Measurements from ENCODE around the gene FHAD1. TPM values are rescaled to one million over a fixed set of nuclear protein-coding genes. Genes with fewer than 3 reads are reported as not detected.

FHAD1 gene
- total and polyA plus RNA-seq, 4 donors: under 0.01 to 0.13 (median 0.05) TPM; not detected in 1

GRCh38 chr1:15212216-15212953, 34.6 kb upstream of the FHAD1 start:
- Histone ChIP-seq H3K27me3 (ENCODE audit: control insufficient read depth in 4 of 4, insufficient read depth in 4 of 4, low read length in 3 of 4) (no peaks in the 10 kb centered on the region), H3K9ac (ENCODE audit: low read depth in 1 of 2, low read length in 2 of 2) (no peak overlapping the region), H3K4me1 (ENCODE audit: control insufficient read depth in 4 of 4, insufficient read depth in 4 of 4, low read length in 3 of 4) (peaks cover 0 to 7% (median 2%) of the 10 kb centered on the region in 4 donors), H3K4me3 (ENCODE audit: low read depth in 1 of 3, low read length in 3 of 3) (no peak overlapping the region), H3K9me3 (ENCODE audit: control insufficient read depth in 4 of 4, low read length in 3 of 4) (no peaks in the 10 kb centered on the region), H3K36me3 (ENCODE audit: control insufficient read depth in 4 of 4, insufficient read depth in 3 of 4, low read depth in 1 of 4, low read length in 3 of 4) (no peaks in the 10 kb centered on the region), H3K27ac (ENCODE audit: low read depth in 1 of 2, low read length in 2 of 2) (peak overlapping the region; percentile 26 to 37)
- TF ChIP-seq FOXA2 (IDR thresholded peaks at IDR 0.05) (no peak), HNF4A (conservative IDR thresholded peaks at IDR 0.05) (no peak), FOXA1 (IDR thresholded peaks at IDR 0.05) (no peak), RAD21 (IDR thresholded peaks at IDR 0.05) (no peak), RXRA (IDR thresholded peaks at IDR 0.05) (no peak), EGR1 (IDR thresholded peaks at IDR 0.05; ENCODE audit: low read depth in 2 of 2) (no peak), JUND (IDR thresholded peaks at IDR 0.05) (no peak), SP1 (IDR thresholded peaks at IDR 0.05) (no peak), ZBTB33 (IDR thresholded peaks at IDR 0.05) (no peak)
- DNase-seq (ENCODE audit: low spot score): no peak
- 84% methylated on average over 17 of the region's 17 CpGs for WGBS

GRCh38 chr1:15212954-15213291, 34.1 kb upstream of the FHAD1 start:
- no peak overlapping the region for H3K4me3 ChIP-seq (ENCODE audit: low read depth in 1 of 3, low read length in 3 of 3)
- no peaks in the 10 kb centered on the region for H3K36me3 ChIP-seq (ENCODE audit: control insufficient read depth in 4 of 4, insufficient read depth in 3 of 4, low read depth in 1 of 4, low read length in 3 of 4)
- H3K4me1 ChIP-seq (ENCODE audit: control insufficient read depth in 4 of 4, insufficient read depth in 4 of 4, low read length in 3 of 4): peaks cover 0 to 7% (median 2%) of the 10 kb centered on the region in 4 donors
- TF ChIP-seq SP1 (IDR thresholded peaks at IDR 0.05): no peak
- no peak for DNase-seq (ENCODE audit: low spot score)
- WGBS: 89% methylated on average over 3 of the region's 3 CpGs
- H3K9me3 ChIP-seq (ENCODE audit: control insufficient read depth in 4 of 4, low read length in 3 of 4): no peaks in the 10 kb centered on the region
- peaks cover 0 to 3% (median 0%) of the 10 kb centered on the region in 4 donors for H3K27me3 ChIP-seq (ENCODE audit: control insufficient read depth in 4 of 4, insufficient read depth in 4 of 4, low read length in 3 of 4)
- peak overlapping the region in 1 of 2 donors; percentile 37 for H3K27ac ChIP-seq (ENCODE audit: low read depth in 1 of 2, low read length in 2 of 2)
- H3K9ac ChIP-seq (ENCODE audit: low read depth in 1 of 2, low read length in 2 of 2): no peak overlapping the region

- WGBS: 83% methylated on average over 7 of the region's 7 CpGs
- peaks cover 0 to 7% (median 2%) of the 10 kb centered on the region in 4 donors for H3K4me1 ChIP-seq (ENCODE audit: control insufficient read depth in 4 of 4, insufficient read depth in 4 of 4, low read length in 3 of 4)
- TF ChIP-seq GABPA (IDR thresholded peaks at IDR 0.05 in 1 of 2, conservative IDR thresholded peaks at IDR 0.05 in 1 of 2): no peak
- no peaks in the 10 kb centered on the region for H3K36me3 ChIP-seq (ENCODE audit: control insufficient read depth in 4 of 4, insufficient read depth in 3 of 4, low read depth in 1 of 4, low read length in 3 of 4)
- no peak for DNase-seq (ENCODE audit: low spot score)
- no peaks in the 10 kb centered on the region for H3K9me3 ChIP-seq (ENCODE audit: control insufficient read depth in 4 of 4, low read length in 3 of 4)
- H3K27me3 ChIP-seq (ENCODE audit: control insufficient read depth in 4 of 4, insufficient read depth in 4 of 4, low read length in 3 of 4): peaks cover 0 to 3% (median 0%) of the 10 kb centered on the region in 4 donors
- no peak overlapping the region for H3K9ac ChIP-seq (ENCODE audit: low read depth in 1 of 2, low read length in 2 of 2)
- peak overlapping the region in 1 of 2 donors; percentile 21 for H3K27ac ChIP-seq (ENCODE audit: low read depth in 1 of 2, low read length in 2 of 2)
- no peak overlapping the region for H3K4me3 ChIP-seq (ENCODE audit: low read depth in 1 of 3, low read length in 3 of 3)
Observed at GRCh38 chr1:15213341-15213821, 33.6 kb upstream of the FHAD1 start.

- no peaks in the 10 kb centered on the region for H3K36me3 ChIP-seq (ENCODE audit: control insufficient read depth in 4 of 4, insufficient read depth in 3 of 4, low read depth in 1 of 4, low read length in 3 of 4)
- peaks cover 0 to 3% (median 0%) of the 10 kb centered on the region in 4 donors for H3K27me3 ChIP-seq (ENCODE audit: control insufficient read depth in 4 of 4, insufficient read depth in 4 of 4, low read length in 3 of 4)
- peak in 1 of 2 donors; percentile 11 for TF ChIP-seq RAD21 (IDR thresholded peaks at IDR 0.05)
- TF ChIP-seq JUND (IDR thresholded peaks at IDR 0.05): no peak
- TF ChIP-seq NR2F2 (IDR thresholded peaks at IDR 0.05): peak; percentile 93
- TF ChIP-seq FOXA1 (IDR thresholded peaks at IDR 0.05): no peak
- TF ChIP-seq RXRA (IDR thresholded peaks at IDR 0.05): no peak
- TF ChIP-seq MAX (IDR thresholded peaks at IDR 0.05): no peak
- TF ChIP-seq EGR1 (IDR thresholded peaks at IDR 0.05; ENCODE audit: low read depth in 2 of 2): no peak
- TF ChIP-seq FOXA2 (IDR thresholded peaks at IDR 0.05): no peak
- no peak for TF ChIP-seq REST (IDR thresholded peaks at IDR 0.05)
- peaks cover 0 to 3% (median 0%) of the 10 kb centered on the region in 4 donors for H3K9me3 ChIP-seq (ENCODE audit: control insufficient read depth in 4 of 4, low read length in 3 of 4)
- WGBS: 90% methylated on average over 19 of the region's 19 CpGs
- H3K4me1 ChIP-seq (ENCODE audit: control insufficient read depth in 4 of 4, insufficient read depth in 4 of 4, low read length in 3 of 4): peaks cover 0 to 7% (median 2%) of the 10 kb centered on the region in 4 donors
- no peak overlapping the region for H3K4me3 ChIP-seq (ENCODE audit: low read depth in 1 of 3, low read length in 3 of 3)
- H3K9ac ChIP-seq (ENCODE audit: low read depth in 1 of 2, low read length in 2 of 2): no peak overlapping the region
- DNase-seq (ENCODE audit: low spot score): no peak
- peak overlapping the region in 1 of 2 donors; percentile 1 for H3K27ac ChIP-seq (ENCODE audit: low read depth in 1 of 2, low read length in 2 of 2)
Observed at GRCh38 chr1:15214527-15214926, 32.5 kb upstream of the FHAD1 start.

Data from liver (tissue), 9 donors.